Activated CD8-positive, alpha-beta T cell treated with anti-CD3 and anti-CD28 coated beads for 36 hours (primary cell): ENCODE measurements around the gene NFYC. TPM values are rescaled to one million over a fixed set of nuclear protein-coding genes. Genes with fewer than 3 reads are reported as not detected.

Source experiments
- ATAC-seq: fragments of 200-7000 bp; cut with Tn5 transposase; one replicate; pipeline ENCODE4 v1.10.0; 2021; ENCODE audit warnings: mild to moderate bottlenecking, moderate library complexity
- CTCF ChIA-PET: fragments of 350-600 bp; sonication (Branson Sonifier 250); formaldehyde crosslinking; loops from one replicate; lab custom pipeline; 2021; ENCODE audit warnings: antibody characterized with exemption; lab: Charles Lee
- POLR2A ChIA-PET: fragments of 350-600 bp; sonication (Branson Sonifier 250); formaldehyde crosslinking; loops from one replicate; lab custom pipeline; 2021; ENCODE audit warnings: antibody characterized with exemption; lab: Charles Lee
- DNase-seq: peaks from one replicate; pipeline ENCODE4 v3.0.0-alpha.2; 2020
- H3K27ac Mint-ChIP-seq: one replicate; pipeline ENCODE4 v1.8.0; 2021; ENCODE audit warnings: mild to moderate bottlenecking, mixed read lengths
- H3K27me3 Mint-ChIP-seq: one replicate; pipeline ENCODE4 v1.8.0; 2021; ENCODE audit warnings: mixed read lengths
- H3K36me3 Mint-ChIP-seq: one replicate; pipeline ENCODE4 v1.8.0; 2021; ENCODE audit warnings: low read depth, mixed read lengths
- H3K4me1 Mint-ChIP-seq: one replicate; pipeline ENCODE4 v1.8.0; 2021; ENCODE audit warnings: low read depth, mixed read lengths
- H3K4me3 Mint-ChIP-seq: one replicate; pipeline ENCODE4 v1.8.0; 2021; ENCODE audit warnings: mild to moderate bottlenecking, moderate library complexity, mixed read lengths
- H3K9me3 Mint-ChIP-seq: one replicate; pipeline ENCODE4 v1.8.0; 2021; ENCODE audit warnings: mixed read lengths
- CTCF ChIP-seq: fragments of 200-600 bp; IDR thresholded peaks from one replicate; pipeline ENCODE4 v1.8.0; 2022; ENCODE audit warnings: antibody characterized with exemption, mild to moderate bottlenecking
- intact Hi-C: fragments of 100-400 bp; cut with micrococcal nuclease; formaldehyde crosslinking; loops from one replicate; pipeline ENCODE4 v1.10.0; 2022
- total RNA-seq, 2 experiments: library from RNA; stranded (reverse); gene quantifications; one replicate each; pipeline ENCODE4 v1.2.3, GENCODE V29; 2021

NFYC gene
- total RNA-seq, 2 experiments from 2014 or later: 45.6 to 53.8 TPM

GRCh38 chr1:40664167-40664537 is 27.4 kb upstream of the NFYC start:
- no peak for TF ChIP-seq CTCF
- H3K36me3 Mint-ChIP-seq: no peaks in the 10 kb centered on the region
- no peak for DNase-seq
- ChIA-PET POLR2A (interaction anchor here (1.4 kb wide), 1 partner anchor 35 kb away, joined by 5 read pairs; no protein-coding TSS in a partner anchor), CTCF (interaction anchor here (1.1 to 1.6 kb wide), 2 partner anchors 14 to 53 kb away, joined by 3 read pairs; no protein-coding TSS in a partner anchor)
- H3K9me3 Mint-ChIP-seq: no peaks in the 10 kb centered on the region
- intact Hi-C loops: no loop called here
- peak overlapping the region; percentile 65 for H3K4me3 Mint-ChIP-seq
- H3K27me3 Mint-ChIP-seq: no peaks in the 10 kb centered on the region
- ATAC-seq: no peak
- peaks cover 30% of the 10 kb centered on the region for H3K4me1 Mint-ChIP-seq
- no peak overlapping the region for H3K27ac Mint-ChIP-seq

GRCh38 chr1:40664791-40665190 is 26.7 kb upstream of the NFYC start:
- no peak for ATAC-seq
- Mint-ChIP-seq H3K27me3 (peaks cover under 1% of the 10 kb centered on the region), H3K4me1 (peaks cover 30% of the 10 kb centered on the region), H3K36me3 (no peaks in the 10 kb centered on the region), H3K4me3 (peak overlapping the region; percentile 65), H3K9me3 (no peaks in the 10 kb centered on the region), H3K27ac (no peak overlapping the region)
- DNase-seq: no peak
- intact Hi-C loops: loop anchor here (5.0 kb wide), 1 partner anchor 52 kb away; no protein-coding TSS in a partner anchor
- POLR2A ChIA-PET: interaction anchor here (1.4 to 1.5 kb wide), 2 partner anchors 27 to 36 kb away, joined by 4 to 5 read pairs; partner anchors contain the start of gene NFYC
- TF ChIP-seq CTCF: no peak
- CTCF ChIA-PET: interaction anchor here (1.0 to 1.4 kb wide), 4 partner anchors 14 to 52 kb away, joined by 3 read pairs; no protein-coding TSS in a partner anchor

- peaks cover 30% of the 10 kb centered on the region for H3K4me1 Mint-ChIP-seq
- peak; percentile 86 for ATAC-seq
- intact Hi-C loops: loop anchor here (5.0 kb wide), 1 partner anchor 53 kb away; no protein-coding TSS in a partner anchor
- peak within 1 kb of the TSS; percentile 74 for H3K4me3 Mint-ChIP-seq
- H3K9me3 Mint-ChIP-seq: no peaks in the 10 kb centered on the region
- ChIA-PET POLR2A (interaction anchor here (1.0 to 1.5 kb wide), 2 partner anchors 13 to 26 kb away, joined by 3 to 4 read pairs; partner anchors contain the start of gene NFYC), CTCF (interaction anchor here (1.0 to 1.4 kb wide), 3 partner anchors 40 to 53 kb away, joined by 3 read pairs; no protein-coding TSS in a partner anchor)
- no peaks in the 10 kb centered on the region for H3K36me3 Mint-ChIP-seq
- DNase-seq: peak; percentile 85
- H3K27ac Mint-ChIP-seq: peak within 1 kb of the TSS; percentile 69
- H3K27me3 Mint-ChIP-seq: peaks cover 2% of the 10 kb centered on the region
- TF ChIP-seq CTCF: no peak
Measured at GRCh38 chr1:40665335-40666171, 26.0 kb upstream of the NFYC start, which contains the start of gene RIMS3. Gene RIMS3 (minus strand): TSS chr1:40665682. CDS start chr1:40641925, 23,757 bp downstream.

- intact Hi-C loops: loop anchor here (5.0 kb wide), 1 partner anchor 57 kb away; no protein-coding TSS in a partner anchor
- H3K36me3 Mint-ChIP-seq: no peaks in the 10 kb centered on the region
- DNase-seq (peak; percentile 91), ATAC-seq (peak; percentile 77)
- CTCF ChIA-PET: interaction anchor here (0.6 to 3.7 kb wide), 36 partner anchors 10 to 525 kb away, joined by 3 to 30 read pairs (median 4); partner anchors contain the start of gene NFYC
- H3K27me3 Mint-ChIP-seq: peaks cover 2% of the 10 kb centered on the region
- POLR2A ChIA-PET: interaction anchor here (0.9 to 1.5 kb wide), 4 partner anchors 9 to 23 kb away, joined by 3 to 6 read pairs (median 3); no protein-coding TSS in a partner anchor
- peaks cover 15% of the 10 kb centered on the region for H3K4me1 Mint-ChIP-seq
- peak overlapping the region; percentile 56 for H3K4me3 Mint-ChIP-seq
- H3K27ac Mint-ChIP-seq: no peak overlapping the region
- no peaks in the 10 kb centered on the region for H3K9me3 Mint-ChIP-seq
- peak; percentile 98 for TF ChIP-seq CTCF
Measured at GRCh38 chr1:40668769-40669525, 22.6 kb upstream of the NFYC start.
